ENCODE data around the gene BEAN1. TPM values are rescaled to one million over a fixed set of nuclear protein-coding genes. Genes with fewer than 3 reads are reported as not detected.

Gene BEAN1
- total and polyA plus RNA-seq, 9 of the 15 experiments (the other 6 are each of a cell fraction or from before 2014, with no cell fraction given), result not detected

DNA sequence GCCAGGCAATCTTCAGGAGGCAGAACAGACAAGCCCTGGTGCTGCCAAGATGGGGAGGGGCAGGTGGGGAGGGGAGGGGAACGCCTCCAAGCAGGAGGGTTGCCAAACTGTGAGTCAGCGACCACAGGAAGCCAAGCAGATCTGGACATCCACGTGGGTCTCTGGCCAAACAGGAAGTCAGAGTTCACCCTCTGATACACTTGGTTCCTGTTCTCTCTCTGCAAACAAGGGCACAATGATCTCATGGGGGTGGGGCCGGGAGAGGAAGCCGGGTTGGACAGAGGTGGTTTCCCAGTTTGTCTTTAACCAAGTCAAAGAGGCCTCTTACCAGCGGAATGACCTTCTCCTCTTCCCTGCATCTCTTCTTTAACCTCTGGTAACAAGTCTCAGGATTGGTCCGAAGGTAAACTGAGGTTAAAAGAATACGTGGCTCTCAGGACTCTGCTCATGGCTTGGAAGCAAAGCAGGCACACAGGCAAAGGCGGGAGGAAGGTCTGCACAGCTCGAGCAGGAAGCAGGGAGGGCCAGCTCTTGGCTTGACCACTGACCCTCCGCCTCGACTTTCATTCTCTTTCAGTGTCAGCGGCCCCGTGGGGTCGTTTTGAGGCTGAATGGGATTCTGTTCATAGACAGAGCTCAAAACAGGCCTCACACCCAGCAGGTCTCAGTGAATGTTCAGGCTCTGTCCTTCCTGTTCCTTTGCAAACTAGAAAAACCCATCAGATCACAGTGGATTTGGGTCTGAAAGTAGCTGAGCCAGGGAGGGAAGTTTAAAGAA, 89.9 kb downstream of the BEAN1 start (continued):
- TF ChIP-seq RBFOX2 (IDR thresholded peaks at IDR 0.05; ENCODE audit: low read depth, low read length) (peak; percentile 75), TSC22D4 (tag; IDR thresholded peaks at IDR 0.05) (no peak), PYGO2 (tag; IDR thresholded peaks at IDR 0.05) (no peak), ASH1L (IDR thresholded peaks at IDR 0.05; ENCODE audit: borderline replicate concordance, low read depth, partially characterized antibody) (no peak), RBM17 (IDR thresholded peaks at IDR 0.05; ENCODE audit: borderline replicate concordance, low read depth, low read length) (no peak), TRIM28 (IDR thresholded peaks at IDR 0.05) (no peak), ZNF444 (CRISPR knock-in tag; IDR thresholded peaks at IDR 0.05) (no peak), ZNF354B (CRISPR knock-in tag; IDR thresholded peaks at IDR 0.05) (no peak), ZNF121 (CRISPR knock-in tag; conservative IDR thresholded peaks at IDR 0.05) (no peak), GTF2E2 (tag; IDR thresholded peaks at IDR 0.05) (no peak; the same call in 1 of the 2 replicates)
- TF ChIP-seq, protein P1, sequence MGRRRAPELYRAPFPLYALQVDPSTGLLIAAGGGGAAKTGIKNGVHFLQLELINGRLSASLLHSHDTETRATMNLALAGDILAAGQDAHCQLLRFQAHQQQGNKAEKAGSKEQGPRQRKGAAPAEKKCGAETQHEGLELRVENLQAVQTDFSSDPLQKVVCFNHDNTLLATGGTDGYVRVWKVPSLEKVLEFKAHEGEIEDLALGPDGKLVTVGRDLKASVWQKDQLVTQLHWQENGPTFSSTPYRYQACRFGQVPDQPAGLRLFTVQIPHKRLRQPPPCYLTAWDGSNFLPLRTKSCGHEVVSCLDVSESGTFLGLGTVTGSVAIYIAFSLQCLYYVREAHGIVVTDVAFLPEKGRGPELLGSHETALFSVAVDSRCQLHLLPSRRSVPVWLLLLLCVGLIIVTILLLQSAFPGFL (CRISPR knock-in tag; IDR thresholded peaks at IDR 0.05), result no peak
- TF ChIP-seq, protein P2, sequence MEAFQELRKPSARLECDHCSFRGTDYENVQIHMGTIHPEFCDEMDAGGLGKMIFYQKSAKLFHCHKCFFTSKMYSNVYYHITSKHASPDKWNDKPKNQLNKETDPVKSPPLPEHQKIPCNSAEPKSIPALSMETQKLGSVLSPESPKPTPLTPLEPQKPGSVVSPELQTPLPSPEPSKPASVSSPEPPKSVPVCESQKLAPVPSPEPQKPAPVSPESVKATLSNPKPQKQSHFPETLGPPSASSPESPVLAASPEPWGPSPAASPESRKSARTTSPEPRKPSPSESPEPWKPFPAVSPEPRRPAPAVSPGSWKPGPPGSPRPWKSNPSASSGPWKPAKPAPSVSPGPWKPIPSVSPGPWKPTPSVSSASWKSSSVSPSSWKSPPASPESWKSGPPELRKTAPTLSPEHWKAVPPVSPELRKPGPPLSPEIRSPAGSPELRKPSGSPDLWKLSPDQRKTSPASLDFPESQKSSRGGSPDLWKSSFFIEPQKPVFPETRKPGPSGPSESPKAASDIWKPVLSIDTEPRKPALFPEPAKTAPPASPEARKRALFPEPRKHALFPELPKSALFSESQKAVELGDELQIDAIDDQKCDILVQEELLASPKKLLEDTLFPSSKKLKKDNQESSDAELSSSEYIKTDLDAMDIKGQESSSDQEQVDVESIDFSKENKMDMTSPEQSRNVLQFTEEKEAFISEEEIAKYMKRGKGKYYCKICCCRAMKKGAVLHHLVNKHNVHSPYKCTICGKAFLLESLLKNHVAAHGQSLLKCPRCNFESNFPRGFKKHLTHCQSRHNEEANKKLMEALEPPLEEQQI (IDR thresholded peaks at IDR 0.05), result no peak
- TF ChIP-seq, protein P3, sequence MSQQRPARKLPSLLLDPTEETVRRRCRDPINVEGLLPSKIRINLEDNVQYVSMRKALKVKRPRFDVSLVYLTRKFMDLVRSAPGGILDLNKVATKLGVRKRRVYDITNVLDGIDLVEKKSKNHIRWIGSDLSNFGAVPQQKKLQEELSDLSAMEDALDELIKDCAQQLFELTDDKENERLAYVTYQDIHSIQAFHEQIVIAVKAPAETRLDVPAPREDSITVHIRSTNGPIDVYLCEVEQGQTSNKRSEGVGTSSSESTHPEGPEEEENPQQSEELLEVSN (IDR thresholded peaks at IDR 0.05; ENCODE audit: borderline replicate concordance in 1 of 2, extremely low read depth in 1 of 2, insufficient read depth in 1 of 2, insufficient read length in 1 of 2, low read depth in 1 of 2, low read length in 1 of 2, poor library complexity in 1 of 2, severe bottlenecking in 1 of 2), result peak; percentile 35 to 50
- TF ChIP-seq, protein P4, sequence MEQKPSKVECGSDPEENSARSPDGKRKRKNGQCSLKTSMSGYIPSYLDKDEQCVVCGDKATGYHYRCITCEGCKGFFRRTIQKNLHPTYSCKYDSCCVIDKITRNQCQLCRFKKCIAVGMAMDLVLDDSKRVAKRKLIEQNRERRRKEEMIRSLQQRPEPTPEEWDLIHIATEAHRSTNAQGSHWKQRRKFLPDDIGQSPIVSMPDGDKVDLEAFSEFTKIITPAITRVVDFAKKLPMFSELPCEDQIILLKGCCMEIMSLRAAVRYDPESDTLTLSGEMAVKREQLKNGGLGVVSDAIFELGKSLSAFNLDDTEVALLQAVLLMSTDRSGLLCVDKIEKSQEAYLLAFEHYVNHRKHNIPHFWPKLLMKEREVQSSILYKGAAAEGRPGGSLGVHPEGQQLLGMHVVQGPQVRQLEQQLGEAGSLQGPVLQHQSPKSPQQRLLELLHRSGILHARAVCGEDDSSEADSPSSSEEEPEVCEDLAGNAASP (IDR thresholded peaks at IDR 0.05), result no peak
- TF ChIP-seq, protein P5, sequence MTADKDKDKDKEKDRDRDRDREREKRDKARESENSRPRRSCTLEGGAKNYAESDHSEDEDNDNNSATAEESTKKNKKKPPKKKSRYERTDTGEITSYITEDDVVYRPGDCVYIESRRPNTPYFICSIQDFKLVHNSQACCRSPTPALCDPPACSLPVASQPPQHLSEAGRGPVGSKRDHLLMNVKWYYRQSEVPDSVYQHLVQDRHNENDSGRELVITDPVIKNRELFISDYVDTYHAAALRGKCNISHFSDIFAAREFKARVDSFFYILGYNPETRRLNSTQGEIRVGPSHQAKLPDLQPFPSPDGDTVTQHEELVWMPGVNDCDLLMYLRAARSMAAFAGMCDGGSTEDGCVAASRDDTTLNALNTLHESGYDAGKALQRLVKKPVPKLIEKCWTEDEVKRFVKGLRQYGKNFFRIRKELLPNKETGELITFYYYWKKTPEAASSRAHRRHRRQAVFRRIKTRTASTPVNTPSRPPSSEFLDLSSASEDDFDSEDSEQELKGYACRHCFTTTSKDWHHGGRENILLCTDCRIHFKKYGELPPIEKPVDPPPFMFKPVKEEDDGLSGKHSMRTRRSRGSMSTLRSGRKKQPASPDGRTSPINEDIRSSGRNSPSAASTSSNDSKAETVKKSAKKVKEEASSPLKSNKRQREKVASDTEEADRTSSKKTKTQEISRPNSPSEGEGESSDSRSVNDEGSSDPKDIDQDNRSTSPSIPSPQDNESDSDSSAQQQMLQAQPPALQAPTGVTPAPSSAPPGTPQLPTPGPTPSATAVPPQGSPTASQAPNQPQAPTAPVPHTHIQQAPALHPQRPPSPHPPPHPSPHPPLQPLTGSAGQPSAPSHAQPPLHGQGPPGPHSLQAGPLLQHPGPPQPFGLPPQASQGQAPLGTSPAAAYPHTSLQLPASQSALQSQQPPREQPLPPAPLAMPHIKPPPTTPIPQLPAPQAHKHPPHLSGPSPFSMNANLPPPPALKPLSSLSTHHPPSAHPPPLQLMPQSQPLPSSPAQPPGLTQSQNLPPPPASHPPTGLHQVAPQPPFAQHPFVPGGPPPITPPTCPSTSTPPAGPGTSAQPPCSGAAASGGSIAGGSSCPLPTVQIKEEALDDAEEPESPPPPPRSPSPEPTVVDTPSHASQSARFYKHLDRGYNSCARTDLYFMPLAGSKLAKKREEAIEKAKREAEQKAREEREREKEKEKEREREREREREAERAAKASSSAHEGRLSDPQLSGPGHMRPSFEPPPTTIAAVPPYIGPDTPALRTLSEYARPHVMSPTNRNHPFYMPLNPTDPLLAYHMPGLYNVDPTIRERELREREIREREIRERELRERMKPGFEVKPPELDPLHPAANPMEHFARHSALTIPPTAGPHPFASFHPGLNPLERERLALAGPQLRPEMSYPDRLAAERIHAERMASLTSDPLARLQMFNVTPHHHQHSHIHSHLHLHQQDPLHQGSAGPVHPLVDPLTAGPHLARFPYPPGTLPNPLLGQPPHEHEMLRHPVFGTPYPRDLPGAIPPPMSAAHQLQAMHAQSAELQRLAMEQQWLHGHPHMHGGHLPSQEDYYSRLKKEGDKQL (CRISPR knock-in tag; IDR thresholded peaks at IDR 0.05; ENCODE audit: borderline replicate concordance), result no peak

Measured in K562 (cell line).